NCI-H460 (cell line): ENCODE data around the gene RET. TPM values are rescaled to one million over a fixed set of nuclear protein-coding genes. Genes with fewer than 3 reads are reported as not detected.
A peak's percentile ranks its signal among the peaks of the same experiment; 100 is the strongest.
"Not testable (repeated sequence)": the region's sequence is repeated elsewhere in the genome, so short reads cannot be mapped to it uniquely, and the experiment has no call there.

Experiments used
- DNase-seq: peaks from one replicate; pipeline ENCODE4 v3.0.0-alpha.2; 2016; ENCODE audit warnings: low read depth; ENCODE audit errors: extremely low read depth
- total RNA-seq: library from RNA; depleted of rRNA; stranded (reverse); fragments of >200 nt; shearing (Covaris generic); gene quantifications from 2 replicates; pipeline ENCODE4 v1.2.3, GENCODE V29; 2014

The RET gene
- total RNA-seq, 1 experiment from 2014 or later = 0.02 TPM

DNA sequence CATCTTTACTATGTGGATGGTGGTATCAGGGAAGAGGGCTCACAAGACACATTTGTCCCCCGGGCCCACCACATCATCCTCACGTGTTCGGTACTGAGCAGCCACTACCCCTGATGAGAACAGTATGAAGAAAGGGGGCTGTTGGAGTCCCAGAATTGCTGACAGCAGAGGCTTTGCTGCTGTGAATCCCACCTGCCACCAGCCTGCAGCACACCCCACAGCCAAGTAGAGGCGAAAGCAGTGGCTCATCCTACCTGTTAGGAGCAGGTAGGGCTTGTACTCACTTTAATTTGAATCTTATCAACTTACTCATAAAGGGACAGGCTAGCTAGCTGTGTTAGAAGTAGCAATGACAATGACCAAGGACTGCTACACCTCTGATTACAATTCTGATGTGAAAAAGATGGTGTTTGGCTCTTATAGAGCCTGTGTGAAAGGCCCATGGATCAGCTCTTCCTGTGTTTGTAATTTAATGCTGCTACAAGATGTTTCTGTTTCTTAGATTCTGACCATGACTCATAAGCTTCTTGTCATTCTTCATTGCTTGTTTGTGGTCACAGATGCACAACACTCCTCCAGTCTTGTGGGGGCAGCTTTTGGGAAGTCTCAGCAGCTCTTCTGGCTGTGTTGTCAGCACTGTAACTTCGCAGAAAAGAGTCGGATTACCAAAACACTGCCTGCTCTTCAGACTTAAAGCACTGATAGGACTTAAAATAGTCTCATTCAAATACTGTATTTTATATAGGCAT, 52.3 kb downstream of the RET start:
- DNase-seq = no peak

DNA sequence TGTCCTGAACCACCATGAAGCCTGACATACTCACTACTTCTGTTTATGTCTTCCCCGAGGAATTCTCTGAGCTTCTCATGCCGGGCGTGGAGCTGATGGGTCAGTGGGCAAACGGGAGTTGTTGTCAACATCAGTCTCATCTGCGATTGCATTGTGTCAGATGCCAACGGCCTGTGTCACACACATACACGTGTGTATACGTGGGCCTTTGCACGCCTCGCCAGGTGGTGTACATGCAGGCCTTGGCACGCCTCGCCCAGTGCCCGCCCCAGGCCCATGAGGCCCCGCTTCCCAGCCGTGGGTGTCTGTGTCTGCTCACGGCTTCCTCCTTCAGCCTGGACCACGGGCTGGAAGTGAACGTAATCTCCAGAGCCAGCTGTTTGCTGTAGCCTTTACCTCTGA, 53.9 kb downstream of the RET start:
- DNase-seq = no peak

DNA sequence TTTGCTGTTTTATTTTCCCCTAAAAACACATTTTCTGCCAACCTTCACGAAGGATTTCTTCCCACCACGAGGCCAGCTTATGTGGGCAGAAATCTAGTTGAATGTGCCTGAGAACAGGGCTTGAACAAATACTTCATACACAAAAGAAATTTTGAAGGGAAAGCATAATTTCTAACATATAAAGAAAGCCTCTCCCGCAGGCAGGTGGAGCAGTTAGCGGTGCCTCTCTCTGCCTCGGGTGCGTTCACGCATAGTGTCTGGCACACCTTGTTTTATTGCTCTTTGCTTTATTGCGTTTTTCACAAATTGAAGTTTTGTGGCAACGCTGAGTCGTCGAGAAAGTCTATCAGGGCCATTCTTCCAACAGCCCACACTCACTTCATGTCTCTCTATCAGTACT, 54.4 kb downstream of the RET start:
- DNase-seq = no peak

DNA sequence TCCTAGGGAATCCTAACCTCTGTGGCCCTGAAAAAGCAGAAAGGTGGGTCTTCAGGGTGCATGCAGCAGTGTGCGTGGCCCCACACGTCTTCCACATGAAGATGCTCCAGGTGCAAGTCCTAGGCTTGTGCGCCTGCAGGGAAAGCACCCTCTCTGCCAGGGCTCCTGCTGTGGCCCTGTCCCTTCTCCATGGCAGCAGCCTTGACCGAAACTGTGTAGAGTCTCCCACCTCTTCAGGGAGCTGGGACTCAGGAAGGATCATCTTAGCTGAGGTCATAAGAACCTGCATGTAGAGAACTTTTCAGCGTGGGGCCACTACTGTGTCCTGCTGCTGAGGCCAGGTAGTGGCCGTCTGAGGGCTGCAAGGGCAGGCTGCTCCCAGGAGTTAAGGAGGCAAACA, 55.0 kb downstream of the RET start:
- DNase-seq = no peak

DNA sequence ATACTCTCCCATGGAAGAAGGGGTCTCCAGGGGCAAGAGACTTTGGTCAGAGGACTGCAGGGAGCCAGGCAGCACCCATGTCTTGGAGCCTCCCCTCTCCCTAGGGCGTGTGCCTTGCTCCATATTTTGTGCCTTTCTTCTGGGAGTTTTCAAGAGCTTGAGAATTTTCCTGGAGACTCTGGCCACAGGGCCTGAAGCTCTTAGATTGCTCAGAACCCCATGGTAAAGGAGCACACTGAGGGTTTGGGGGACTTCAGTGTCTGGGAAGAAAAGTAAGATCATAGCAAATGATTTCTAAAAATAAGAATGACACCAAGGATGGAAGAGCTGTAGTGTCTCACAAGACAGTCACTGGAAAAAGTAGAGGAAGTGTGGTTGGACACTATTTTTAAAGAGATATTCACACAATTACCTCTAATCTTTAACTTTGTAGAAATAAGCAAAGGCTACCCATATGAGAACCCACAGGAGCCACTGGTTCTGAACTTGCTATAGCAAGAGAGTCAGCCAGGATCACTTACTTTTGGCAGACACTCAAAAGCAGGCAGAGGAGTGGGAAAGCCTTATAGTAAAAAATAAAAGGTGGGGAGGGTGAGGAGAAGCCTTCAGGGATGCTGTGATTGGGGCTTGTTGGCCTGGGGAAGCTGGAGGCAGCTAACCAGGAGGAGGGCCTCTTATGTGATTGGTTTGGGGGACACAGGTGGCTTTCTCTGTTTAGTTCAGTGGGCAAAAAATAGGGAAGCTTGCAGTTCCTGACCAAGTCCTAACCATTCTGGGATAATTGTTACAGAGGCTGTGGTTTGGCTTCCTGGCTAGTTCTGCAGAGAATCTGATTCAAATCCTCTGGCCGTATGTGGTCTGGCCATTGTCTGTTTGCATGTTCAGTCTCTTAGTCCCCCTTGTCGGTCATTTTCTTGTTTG, 56.3 kb downstream of the RET start:
- no peak for DNase-seq

DNA sequence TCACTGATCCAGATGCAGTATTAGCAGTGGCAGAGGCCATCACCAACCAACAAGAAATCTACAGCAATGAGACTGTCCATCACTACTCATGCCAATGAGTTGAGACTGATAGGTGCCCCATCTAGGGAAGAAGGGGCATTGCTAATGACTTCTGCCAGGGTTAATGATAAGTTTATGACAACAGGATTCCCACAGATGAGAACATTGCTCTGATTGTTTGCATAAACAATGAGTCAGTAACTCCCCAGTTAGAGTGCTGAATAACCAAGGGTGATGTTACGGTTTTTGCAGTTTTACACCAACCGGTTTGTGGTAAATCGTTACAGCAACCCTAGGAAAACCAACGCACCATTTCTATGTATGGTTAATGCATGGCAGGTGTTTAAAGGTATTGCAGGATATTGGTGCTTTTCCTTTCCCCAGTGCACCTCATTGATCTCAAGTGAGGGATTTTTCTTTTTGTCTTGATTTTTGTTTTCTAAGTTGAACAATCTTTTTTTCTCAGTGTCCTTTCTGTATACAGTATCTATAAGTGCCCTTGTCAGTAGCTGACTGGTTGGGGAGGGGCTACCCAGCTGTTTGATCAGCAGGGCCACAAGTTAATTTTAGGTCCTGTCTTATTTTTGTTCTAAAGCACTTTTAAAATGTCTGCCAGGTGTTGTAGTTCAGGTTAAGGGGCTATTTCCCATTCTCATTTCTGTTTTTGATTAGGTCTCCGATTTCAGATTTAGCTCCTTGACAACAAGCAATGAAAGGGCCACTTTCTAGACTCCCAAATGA, 57.4 kb downstream of the RET start:
- DNase-seq = no peak

DNA sequence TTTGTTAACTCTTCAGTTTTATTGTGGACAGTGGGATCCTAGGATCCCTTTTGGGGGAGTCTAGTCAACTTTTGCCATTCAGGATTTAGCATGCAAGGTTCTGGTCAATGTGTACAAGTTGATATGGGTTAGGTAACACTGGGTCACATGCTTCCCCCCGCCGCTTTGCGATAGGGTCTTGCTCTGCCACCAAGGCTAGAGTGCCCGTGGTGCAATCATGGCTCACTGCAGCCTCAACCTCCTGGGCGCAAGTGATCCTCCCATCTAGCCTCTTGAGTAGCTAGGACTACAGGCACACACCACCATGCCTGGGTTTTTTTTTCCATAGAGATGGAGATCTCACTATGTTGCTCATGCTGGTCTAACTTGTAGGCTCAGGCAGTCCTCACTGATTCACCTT, 58.2 kb downstream of the RET start:
- no peak for DNase-seq

DNA sequence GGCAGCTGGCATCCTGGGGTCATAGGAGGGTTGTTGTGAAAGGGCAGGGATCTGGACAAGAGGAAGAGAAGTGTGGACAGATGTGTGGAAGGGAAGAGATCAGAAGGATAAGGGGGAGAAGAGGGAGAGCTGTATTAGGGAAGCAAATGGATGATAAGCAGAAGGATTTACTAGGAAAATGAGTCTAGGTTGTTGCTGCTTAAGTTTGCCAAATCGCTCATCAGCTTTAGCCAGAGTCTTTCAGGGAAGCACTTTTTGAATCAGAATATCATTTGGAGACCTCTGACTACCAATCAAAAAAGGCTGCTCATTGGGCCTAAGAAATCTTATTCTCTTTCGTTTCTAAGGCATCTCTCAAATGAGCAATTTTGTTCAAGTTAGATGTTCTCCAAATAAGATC, 58.8 kb downstream of the RET start:
- DNase-seq = no peak

DNA sequence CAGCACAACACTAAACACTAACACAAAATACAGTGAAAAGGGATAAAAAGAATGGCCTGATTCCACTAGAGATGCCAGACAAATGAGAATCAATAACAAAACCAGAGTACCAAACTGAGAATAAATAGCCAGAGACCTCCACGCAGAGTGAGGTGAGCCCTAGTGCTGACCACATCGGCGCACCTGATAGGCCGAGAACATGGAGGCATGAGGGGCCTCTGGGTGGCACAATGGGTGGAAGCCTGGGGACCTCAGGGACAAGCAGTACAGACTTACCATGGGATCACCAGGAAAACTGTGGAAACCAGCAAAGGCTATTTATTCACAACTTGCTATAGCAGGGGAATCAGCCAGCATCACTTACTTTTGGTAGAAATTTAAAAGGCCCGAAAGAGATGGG, 59.6 kb downstream of the RET start:
- no peak for DNase-seq

DNA sequence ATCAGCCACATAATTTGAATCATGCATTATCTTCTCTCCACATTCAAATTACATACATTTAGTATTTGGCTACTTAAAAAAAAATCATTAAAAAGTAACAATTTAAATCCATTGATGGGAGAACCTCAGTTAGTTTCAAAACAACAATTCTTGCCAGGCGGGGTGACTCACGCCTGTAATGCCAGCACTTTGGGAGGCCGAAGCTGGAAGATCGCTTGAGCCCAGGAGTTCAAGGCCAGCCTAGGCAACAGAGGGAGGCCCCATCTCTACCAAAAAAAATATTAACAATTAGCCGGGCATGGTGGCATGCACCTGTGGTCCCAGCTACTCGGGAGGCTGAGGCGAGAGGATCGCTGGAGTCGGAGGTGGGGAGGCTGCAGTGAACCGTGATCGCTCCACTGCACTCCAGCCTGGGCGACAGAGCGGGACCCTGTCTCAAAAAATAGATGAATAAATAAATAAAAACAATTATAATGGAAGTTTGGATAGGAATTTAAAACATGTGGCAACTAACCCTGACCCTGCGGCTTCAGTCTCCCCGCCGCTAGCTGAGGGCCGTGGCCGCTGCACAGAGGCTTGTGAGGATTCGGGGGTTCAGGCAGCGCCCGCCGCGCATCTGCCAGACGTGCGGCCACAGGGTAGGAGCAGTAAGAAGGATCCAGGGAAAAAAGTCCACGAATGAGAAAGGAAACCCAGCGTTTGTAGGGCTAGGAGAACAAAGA, 60.3 kb downstream of the RET start:
- DNase-seq = no peak

DNA sequence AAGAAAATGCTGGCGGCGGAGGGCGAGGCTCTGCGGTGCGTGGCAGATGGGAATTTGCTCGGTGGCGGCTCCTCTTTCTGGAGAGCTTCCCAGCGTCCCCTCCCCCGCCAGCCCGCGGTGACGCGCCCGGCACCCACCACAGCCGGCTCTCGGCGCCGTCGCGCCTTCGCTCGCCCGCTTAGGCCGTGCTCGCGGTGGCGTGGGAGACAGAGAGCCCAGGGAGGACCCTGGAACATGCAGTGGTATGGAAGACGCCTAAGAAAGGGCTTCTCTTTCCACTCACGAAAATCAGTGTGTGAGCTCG, 60.8 kb downstream of the RET start:
- DNase-seq = peak; percentile 11

DNA sequence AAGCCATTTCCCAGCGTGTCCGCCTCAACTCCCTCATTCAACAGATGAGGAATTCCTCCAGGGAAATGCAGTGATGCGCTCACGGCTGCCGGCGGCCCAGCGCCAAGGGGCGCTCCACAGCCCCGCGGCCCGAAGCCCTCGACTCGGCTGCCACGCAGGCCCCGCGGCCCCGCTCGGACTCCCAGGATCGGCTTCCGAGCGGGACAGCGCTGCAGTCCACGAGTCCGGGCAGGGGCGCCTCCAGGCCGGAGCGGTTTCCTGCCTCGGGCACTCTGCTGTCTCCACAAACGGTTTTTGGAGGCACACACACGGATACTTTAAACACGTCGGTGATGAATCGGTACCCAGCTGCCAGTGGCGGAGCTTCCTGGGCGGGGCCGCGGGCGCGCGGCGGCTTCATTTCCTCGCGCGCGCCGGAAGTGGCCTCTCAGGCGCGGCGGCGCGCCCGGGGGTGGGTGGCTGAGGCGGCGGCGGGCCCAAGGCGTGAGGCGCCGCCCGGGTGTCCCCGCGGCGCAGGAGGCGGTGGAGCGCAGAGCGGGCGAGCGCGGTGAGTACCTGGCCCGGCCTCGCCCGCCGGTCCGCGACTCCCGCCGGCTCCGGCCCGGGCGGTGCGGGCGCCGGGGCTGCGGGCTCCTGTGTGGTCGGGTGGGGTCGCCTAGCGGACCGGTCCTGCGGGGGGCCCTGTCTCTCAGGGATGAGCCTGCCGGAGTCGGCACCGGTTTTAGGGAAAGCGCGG, 61.3 kb downstream of the RET start, which contains the start of gene CSGALNACT2:
Gene CSGALNACT2, plus strand, starts transcription at position 425 of the 736 bp plus-strand sequence. CDS start 16,705 bp downstream, outside the sequence.
- peak; percentile 75 for DNase-seq

DNA sequence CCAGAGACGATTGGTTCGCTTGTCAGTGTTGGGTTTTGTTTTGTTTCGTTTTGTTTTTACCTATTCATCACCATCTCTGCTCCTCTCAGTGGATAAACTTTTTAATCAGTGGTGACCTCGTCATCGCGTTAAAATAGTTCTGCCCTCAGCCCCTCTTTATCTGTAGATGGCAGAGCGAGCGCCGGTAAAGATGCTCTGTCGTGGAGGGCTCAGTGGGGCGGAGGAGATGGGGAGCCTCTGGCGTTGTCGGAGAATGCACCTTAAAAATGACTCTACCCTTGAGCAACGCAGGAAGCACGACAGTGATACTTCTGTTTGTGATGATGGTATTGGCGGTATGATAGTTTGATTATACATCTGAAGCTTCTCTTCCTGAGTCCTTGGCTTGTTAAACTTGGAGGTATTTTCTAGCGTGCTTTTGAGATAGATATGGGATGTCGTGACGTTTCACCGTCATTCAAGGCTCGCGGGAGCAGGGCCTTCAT, 61.9 kb downstream of the RET start:
- DNase-seq = peak; percentile 14

DNA sequence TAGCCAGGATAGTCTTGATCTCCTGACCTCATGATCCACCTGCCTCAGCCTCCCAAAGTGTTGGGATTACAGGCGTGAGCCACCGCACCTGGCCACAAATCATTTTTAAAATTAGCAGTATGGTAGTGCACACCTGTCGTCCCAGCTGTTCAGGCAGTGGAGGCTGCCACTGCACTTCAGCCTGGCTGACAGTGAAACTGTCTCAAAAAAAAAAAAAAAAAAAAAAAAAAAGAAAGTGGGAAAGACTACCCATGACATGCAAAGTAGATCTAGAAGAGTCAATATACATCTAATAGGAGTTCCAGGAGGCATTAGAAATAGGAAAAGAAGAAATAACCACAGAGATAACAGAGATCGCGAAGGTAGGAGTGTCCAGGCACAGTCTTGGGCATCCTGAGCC, 64.6 kb downstream of the RET start:
- no peak for DNase-seq

DNA sequence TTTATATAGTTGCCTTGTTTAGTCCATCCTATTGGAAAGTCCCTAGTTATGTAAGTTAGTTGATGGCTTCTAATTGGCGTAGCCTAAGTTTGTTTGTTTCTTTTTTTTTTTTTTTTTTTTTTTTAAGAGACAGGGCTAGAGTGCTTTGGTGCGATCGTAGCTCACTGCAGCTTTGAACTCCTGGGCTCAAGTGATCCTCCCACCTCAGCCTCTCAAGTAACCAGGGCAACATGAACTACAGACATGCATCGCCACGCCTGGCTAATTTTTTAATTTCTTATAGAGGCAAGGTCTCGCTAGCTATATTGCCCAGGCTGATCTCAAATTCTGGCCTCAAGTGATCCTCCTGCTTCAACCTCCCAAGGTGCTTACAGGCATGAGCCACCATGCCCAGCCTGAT, 68.4 kb downstream of the RET start:
- DNase-seq = no peak

DNA sequence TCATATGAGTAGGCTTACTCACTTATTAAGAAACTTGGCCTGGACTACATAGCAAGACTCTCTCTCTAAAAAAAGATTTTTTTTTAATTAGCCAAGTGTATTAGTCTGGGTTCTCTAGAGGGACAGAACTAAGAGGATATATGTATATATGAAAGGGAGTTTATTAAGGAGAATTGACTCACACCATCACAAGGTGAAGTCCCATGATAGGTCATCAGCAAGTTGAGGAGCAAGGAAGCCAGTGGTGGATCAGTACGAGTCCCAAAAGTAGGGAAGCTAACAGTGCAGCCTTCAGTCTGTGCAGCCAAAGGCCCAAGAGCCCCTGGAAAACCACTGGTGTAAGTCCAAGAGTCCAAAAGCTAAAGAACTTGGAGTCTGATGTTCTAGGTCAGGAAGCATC, 69.1 kb downstream of the RET start:
- not testable (repeated sequence) for DNase-seq

DNA sequence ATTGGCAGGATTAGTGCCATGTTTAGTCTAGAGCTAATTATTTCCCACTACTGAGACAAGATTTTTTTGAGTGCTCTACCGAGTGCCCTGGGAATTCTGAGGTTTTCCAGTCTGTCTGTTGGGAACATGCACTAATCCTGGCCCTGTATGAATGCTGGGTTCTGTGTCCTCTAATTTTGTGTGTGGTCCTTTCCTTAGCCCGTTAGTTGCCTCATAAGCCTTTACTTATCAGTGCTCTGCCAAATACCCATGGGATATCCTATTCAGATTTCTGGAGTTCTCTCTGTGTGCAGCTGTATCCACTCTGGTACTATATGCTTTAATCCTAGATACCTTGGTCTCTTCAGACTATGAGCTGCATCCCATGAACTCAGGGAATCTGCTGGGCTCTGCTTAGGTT, 74.5 kb downstream of the RET start:
- no peak for DNase-seq

DNA sequence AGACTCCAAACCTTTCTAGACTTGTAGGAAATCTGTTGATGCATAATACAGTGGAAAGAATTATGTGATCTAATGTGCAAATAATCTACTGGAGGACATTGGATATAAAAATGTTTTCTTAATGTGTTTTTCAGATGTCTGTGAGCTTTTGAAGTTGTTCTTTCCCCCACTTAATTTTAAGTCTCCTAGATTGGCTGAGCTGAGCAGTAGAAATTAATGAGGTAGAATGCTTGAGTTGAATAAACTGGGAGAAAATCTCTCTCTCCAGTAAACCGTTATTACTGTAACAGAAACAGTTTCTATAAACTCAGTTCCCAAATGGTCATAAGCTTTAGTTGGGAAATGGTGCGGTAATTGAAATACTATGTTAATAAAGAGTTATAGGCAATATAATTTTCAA, 77.0 kb downstream of the RET start:
- DNase-seq = no peak

DNA sequence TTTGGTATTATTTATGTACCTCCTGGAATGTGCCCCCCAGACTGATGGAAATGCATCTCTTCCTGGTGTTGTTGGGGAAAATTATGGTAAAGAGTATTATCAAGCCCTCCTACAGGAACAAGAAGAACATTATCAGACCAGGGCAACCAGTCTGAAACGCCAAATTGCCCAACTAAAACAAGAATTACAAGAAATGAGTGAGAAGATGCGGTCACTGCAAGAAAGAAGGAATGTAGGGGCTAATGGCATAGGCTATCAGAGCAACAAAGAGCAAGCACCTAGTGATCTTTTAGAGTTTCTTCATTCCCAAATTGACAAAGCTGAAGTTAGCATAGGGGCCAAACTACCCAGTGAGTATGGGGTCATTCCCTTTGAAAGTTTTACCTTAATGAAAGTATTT, 78.4 kb downstream of the RET start:
- no peak for DNase-seq

DNA sequence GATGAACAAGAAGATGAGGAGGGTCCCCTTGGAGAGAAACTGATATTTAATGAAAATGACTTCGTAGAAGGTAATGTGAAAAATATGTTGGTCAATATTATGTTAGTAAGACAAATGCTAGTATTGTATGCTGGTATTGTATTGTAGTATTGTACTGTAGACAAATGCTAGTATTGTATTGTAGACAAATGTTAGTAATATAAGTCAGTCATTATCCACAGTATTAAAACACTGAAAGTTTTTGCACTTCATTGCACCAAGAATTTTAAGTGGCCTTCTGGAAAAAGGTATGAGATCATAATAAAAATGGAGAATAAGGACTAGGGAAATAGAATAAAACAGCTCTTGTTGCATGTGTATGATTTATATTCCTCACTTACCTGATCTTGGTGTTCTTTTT, 78.9 kb downstream of the RET start:
- no peak for DNase-seq
